ENCODE results near the gene CCBE1.

GRCh38 chr18:59607471-59607870 lies 89.8 kb downstream of the CCBE1 start:
- TF ChIP-seq POLR2A (IDR thresholded peaks at IDR 0.05) (no peak), CTCF (IDR thresholded peaks at IDR 0.05) (no peak)
